Uterus (tissue), 4 donors: ENCODE measurements around the gene KCNMA1. TPM values are rescaled to one million over a fixed set of nuclear protein-coding genes. Genes with fewer than 3 reads are reported as not detected.

Source experiments
- DNase-seq, 2 donors: peaks; one replicate each; pipeline ENCODE4 v3.0.0-alpha.2; 2019 to 2020
- H3K27ac ChIP-seq, 2 donors: fragments of 200-600 bp; sonication (generic); 1 replicate in 1 of 2; 2 replicates in 1 of 2; pipeline ENCODE4 v1.5.1; 2016 to 2018
- H3K27me3 ChIP-seq, 2 donors: fragments of 200-600 bp; sonication (generic); one replicate each; pipeline ENCODE4 v1.5.1; 2018 to 2019; ENCODE audit warnings: control low read depth in 1 of 2
- H3K36me3 ChIP-seq, 2 donors: fragments of 200-600 bp; sonication (generic); one replicate each; pipeline ENCODE4 v1.5.1; 2019; ENCODE audit warnings: control low read depth in 1 of 2
- H3K4me1 ChIP-seq, 2 donors: fragments of 200-600 bp; sonication (generic); one replicate each; pipeline ENCODE4 v1.5.1; 2018 to 2019; ENCODE audit warnings: control low read depth in 1 of 2
- H3K4me3 ChIP-seq, 2 donors: fragments of 200-600 bp; sonication (generic); 1 replicate in 1 of 2; 2 replicates in 1 of 2; pipeline ENCODE4 v1.5.1; 2018 to 2019; ENCODE audit warnings: mild to moderate bottlenecking in 1 of 2
- H3K9me3 ChIP-seq, 2 donors: fragments of 200-600 bp; sonication (generic); one replicate each; pipeline ENCODE4 v1.5.1; 2019; ENCODE audit warnings: control low read depth in 1 of 2
- POLR2A ChIP-seq, 2 donors: fragments of 450-650 bp; IDR thresholded peaks; one replicate each; pipeline ENCODE4 v1.6.1; 2016; ENCODE audit warnings: antibody characterized with exemption in 2 of 2, mild to moderate bottlenecking in 1 of 2, moderate library complexity in 1 of 2
- intact Hi-C: fragments of 100-400 bp; cut with DNase I; formaldehyde crosslinking; loops from one replicate; pipeline ENCODE4 v1.15.1; 2023; ENCODE audit warnings: low total_unique reads
- total RNA-seq, 4 donors: library from RNA; depleted of rRNA in 3 of 4; stranded (reverse); fragments of >200 nt in 3 of 4; gene quantifications; one replicate each; pipeline versions ENCODE4 v1.1.0 to v1.2.4, GENCODE V29; 2014 to 2023
- TF ChIP-seq, protein P1 (sequence below), 4 experiments: fragments of 200-600 bp in 2 of 4; fragments of 450-650 bp in 2 of 4; sonication (generic) in 2 of 4; IDR thresholded peaks; one replicate each; pipeline ENCODE4 v1.5.1; 2016 to 2019; ENCODE audit warnings: antibody characterized with exemption in 4 of 4, mild to moderate bottlenecking in 2 of 4, moderate library complexity in 1 of 4
- donor health status: DM: yes; HTN: yes; CAD: no.

The KCNMA1 gene
- total RNA-seq, 4 donors from 2014 or later: 86.2 to 236 (median 164) TPM

DNA sequence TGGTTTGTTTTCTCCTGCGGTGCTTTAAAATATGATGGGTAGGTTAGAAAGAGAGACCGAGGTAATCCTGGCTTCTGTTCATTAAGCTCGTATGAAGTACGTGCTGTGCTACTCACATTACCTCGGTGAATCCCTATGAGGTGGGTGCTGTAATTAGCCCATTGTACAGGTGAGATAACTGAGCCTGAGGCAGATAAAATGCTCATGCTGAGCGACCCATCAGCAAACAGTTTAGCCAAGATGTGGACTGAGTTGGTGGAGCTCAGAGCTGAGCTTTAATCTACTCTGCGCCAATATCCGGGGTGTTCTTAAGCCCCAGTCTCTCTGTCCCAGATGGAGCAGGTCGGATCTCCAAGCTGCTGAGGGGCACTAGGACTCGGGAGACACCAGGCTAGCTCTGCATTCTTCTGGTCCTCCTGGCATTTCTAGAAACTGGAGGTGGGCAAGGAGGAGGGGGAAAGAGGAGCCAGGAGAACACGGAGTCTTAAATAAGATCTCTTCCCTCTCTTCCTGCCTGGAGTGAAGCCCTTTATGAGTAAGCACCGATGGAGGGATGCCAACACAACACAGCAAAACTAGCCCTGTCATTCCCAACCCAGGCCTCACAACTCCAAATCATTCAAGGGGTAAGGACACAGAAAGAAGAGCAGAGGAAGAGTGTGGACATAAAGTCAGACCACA is 458.5 kb downstream of the KCNMA1 start:
- intact Hi-C loops: no loop called here
- no peaks in the 10 kb centered on the region for H3K36me3 ChIP-seq
- H3K27ac ChIP-seq: peak overlapping the region; percentile 74 to 78
- H3K9me3 ChIP-seq: no peaks in the 10 kb centered on the region
- no peak for TF ChIP-seq POLR2A (IDR thresholded peaks at IDR 0.05)
- TF ChIP-seq, protein P1, sequence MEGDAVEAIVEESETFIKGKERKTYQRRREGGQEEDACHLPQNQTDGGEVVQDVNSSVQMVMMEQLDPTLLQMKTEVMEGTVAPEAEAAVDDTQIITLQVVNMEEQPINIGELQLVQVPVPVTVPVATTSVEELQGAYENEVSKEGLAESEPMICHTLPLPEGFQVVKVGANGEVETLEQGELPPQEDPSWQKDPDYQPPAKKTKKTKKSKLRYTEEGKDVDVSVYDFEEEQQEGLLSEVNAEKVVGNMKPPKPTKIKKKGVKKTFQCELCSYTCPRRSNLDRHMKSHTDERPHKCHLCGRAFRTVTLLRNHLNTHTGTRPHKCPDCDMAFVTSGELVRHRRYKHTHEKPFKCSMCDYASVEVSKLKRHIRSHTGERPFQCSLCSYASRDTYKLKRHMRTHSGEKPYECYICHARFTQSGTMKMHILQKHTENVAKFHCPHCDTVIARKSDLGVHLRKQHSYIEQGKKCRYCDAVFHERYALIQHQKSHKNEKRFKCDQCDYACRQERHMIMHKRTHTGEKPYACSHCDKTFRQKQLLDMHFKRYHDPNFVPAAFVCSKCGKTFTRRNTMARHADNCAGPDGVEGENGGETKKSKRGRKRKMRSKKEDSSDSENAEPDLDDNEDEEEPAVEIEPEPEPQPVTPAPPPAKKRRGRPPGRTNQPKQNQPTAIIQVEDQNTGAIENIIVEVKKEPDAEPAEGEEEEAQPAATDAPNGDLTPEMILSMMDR (IDR thresholded peaks at IDR 0.05): no peak
- no peaks in the 10 kb centered on the region for H3K27me3 ChIP-seq
- DNase-seq: peak; percentile 75 to 91
- no peak overlapping the region for H3K4me3 ChIP-seq
- H3K4me1 ChIP-seq: no peaks in the 10 kb centered on the region

DNA sequence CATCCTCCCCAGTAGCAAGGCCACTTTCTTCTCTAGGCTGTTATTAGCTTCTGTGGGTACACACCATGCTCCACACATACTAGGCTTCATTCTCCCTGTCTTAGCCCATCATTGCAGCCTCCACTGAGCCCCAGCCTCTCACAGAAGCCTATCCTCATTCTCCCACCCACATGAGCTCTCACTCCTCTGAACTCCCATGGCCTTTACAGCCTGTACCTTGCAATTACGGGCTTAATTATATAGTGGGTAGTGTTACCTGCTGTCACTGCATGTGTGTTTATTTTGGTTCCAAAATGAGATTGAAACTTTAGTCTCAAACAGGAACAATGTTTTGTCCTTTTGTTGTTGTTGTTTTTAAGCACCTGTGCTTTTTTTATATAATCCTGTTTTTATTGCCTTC is 460.0 kb downstream of the KCNMA1 start:
- no peak for DNase-seq
- Histone ChIP-seq H3K27ac (peak overlapping the region; percentile 74 to 78), H3K9me3 (no peaks in the 10 kb centered on the region), H3K4me1 (no peaks in the 10 kb centered on the region), H3K27me3 (no peaks in the 10 kb centered on the region), H3K4me3 (no peak overlapping the region), H3K36me3 (no peaks in the 10 kb centered on the region)
- intact Hi-C loops: no loop called here
- TF ChIP-seq, protein P1 (IDR thresholded peaks at IDR 0.05): no peak
- no peak for TF ChIP-seq POLR2A (IDR thresholded peaks at IDR 0.05)

DNA sequence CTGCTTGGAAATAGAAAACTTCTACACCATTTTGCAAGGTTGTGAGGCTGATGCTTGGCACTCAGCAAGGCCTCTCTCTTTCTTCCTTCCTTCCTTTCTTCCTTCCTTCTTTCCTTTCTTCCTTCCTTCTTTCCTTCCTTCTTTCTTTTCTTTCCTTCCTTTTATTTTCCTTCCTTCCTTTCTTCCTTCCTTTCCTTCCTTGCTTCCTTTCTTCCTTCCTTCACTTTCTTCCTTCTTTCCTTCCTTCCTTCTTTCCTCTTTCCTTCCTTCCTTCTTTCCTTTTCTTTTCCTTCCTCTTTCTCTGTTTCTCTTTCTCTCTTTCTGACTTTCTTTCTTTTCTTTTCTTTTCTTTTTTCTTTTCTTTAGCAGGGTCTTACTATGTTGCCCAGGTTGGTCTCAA is 460.4 kb downstream of the KCNMA1 start:
- Histone ChIP-seq H3K27ac (peak overlapping the region; percentile 74 to 78), H3K9me3 (no peaks in the 10 kb centered on the region), H3K4me1 (no peaks in the 10 kb centered on the region), H3K4me3 (no peak overlapping the region), H3K27me3 (no peaks in the 10 kb centered on the region), H3K36me3 (no peaks in the 10 kb centered on the region)
- intact Hi-C loops: no loop called here
- DNase-seq: no peak
- TF ChIP-seq, protein P1 (IDR thresholded peaks at IDR 0.05): no peak
- no peak for TF ChIP-seq POLR2A (IDR thresholded peaks at IDR 0.05)

DNA sequence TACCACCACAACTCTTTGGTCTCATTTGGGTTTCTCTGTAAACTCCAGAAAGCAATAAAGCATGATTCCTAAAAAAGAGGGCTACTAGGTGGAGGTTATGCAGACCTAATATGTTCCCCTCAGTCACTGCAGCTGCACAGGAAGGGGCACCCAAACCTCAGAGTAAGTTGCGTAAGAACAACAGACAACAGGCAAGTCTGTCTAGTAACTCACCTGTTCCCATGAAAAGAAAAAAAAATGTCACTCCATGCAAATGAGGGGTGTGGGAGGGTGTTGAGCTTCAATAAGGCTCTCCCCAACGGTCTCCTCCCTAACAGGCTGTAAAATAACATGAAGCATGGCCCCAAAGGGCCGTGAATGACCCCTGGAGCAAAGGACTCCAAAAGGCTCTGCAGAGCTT is 461.4 kb downstream of the KCNMA1 start:
- intact Hi-C loops: no loop called here
- DNase-seq: no peak
- TF ChIP-seq, protein P1 (IDR thresholded peaks at IDR 0.05): no peak
- TF ChIP-seq POLR2A (IDR thresholded peaks at IDR 0.05): no peak
- no peak overlapping the region for H3K4me3 ChIP-seq
- H3K4me1 ChIP-seq: no peaks in the 10 kb centered on the region
- no peaks in the 10 kb centered on the region for H3K36me3 ChIP-seq
- H3K9me3 ChIP-seq: no peaks in the 10 kb centered on the region
- H3K27me3 ChIP-seq: no peaks in the 10 kb centered on the region
- peak overlapping the region; percentile 74 to 78 for H3K27ac ChIP-seq

DNA sequence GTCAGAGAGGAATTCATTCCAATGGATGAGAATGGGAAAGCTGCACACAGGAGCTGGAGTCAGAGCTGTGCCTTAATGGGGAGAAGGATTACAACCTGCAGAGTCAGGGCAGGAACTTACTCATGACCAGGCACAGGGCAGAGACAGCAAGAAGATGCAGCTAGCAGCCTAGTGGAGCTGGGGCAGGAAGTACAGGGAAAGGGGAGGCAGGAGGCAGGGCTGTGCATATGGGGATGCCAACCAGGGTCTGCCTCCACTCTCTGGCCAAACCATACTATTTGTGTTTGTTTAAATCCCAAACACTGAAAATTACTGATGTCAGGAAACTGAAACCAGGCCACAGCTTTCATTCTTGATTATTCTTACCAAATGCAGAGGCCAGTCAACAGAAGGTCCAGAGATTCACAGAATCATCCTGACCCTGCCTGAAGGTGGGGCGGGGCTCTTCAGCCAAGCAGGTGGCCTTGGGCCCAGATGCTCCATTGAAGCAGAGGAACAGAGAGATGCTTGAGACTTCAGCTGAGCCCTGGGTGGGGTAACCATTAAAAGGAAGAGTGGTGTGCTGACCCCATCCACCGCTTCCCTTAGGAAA is 461.9 kb downstream of the KCNMA1 start:
- peak overlapping the region; percentile 74 to 78 for H3K27ac ChIP-seq

More for the DNA sequence above, 461.9 kb downstream of the KCNMA1 start:
- H3K4me1 ChIP-seq: no peaks in the 10 kb centered on the region
- H3K36me3 ChIP-seq: no peaks in the 10 kb centered on the region
- no peaks in the 10 kb centered on the region for H3K27me3 ChIP-seq
- TF ChIP-seq, protein P1 (IDR thresholded peaks at IDR 0.05): no peak
- no peak for TF ChIP-seq POLR2A (IDR thresholded peaks at IDR 0.05)
- no peaks in the 10 kb centered on the region for H3K9me3 ChIP-seq
- intact Hi-C loops: no loop called here
- H3K4me3 ChIP-seq: no peak overlapping the region
- no peak for DNase-seq
